Measurements from ENCODE around the gene FAAH. TPM values are rescaled to one million over a fixed set of nuclear protein-coding genes. Genes with fewer than 3 reads are reported as not detected.

Gene FAAH
- total RNA-seq, 1 experiment from 2014 or later, result 24.8 TPM

DNA sequence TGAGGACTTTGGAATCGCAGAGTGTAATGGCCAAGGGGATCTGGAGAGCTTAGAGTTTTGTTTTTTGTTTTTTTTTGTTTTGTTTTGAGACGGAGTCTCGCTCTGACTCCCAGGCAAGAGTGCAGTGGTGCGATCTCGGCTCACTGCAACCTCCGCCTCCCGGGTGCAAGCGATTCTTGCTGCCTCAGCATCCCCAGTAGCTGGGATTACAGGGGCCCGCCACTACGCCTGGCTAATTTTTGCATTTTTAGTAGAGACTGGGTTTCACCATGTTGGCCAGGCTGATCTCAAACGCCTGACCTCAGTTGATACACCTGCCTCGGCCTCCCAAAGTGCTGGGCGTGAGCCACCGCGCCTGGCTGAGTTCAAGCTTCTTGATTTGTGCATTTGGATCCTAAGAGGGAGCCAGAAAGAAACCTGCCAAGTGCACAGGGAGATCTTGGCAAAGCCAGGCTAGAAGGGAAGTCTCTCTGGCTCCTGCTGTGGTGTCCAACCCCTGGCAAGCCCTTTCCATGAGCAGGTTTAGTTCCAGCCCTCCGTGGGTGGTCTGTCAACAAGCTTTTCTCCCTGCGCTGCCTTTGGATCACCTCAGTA lies 852 bp downstream of the FAAH start (continued):
- TF ChIP-seq SRF (IDR thresholded peaks at IDR 0.05; ENCODE audit: low read depth), result no peak
- TF ChIP-seq EZH2 (IDR thresholded peaks at IDR 0.05), result no peak
- TF ChIP-seq, protein P1, sequence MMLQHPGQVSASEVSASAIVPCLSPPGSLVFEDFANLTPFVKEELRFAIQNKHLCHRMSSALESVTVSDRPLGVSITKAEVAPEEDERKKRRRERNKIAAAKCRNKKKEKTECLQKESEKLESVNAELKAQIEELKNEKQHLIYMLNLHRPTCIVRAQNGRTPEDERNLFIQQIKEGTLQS (IDR thresholded peaks at IDR 0.05), result no peak
- no peak for TF ChIP-seq CEBPB (IDR thresholded peaks at IDR 0.05; ENCODE audit: low read depth)

DNA sequence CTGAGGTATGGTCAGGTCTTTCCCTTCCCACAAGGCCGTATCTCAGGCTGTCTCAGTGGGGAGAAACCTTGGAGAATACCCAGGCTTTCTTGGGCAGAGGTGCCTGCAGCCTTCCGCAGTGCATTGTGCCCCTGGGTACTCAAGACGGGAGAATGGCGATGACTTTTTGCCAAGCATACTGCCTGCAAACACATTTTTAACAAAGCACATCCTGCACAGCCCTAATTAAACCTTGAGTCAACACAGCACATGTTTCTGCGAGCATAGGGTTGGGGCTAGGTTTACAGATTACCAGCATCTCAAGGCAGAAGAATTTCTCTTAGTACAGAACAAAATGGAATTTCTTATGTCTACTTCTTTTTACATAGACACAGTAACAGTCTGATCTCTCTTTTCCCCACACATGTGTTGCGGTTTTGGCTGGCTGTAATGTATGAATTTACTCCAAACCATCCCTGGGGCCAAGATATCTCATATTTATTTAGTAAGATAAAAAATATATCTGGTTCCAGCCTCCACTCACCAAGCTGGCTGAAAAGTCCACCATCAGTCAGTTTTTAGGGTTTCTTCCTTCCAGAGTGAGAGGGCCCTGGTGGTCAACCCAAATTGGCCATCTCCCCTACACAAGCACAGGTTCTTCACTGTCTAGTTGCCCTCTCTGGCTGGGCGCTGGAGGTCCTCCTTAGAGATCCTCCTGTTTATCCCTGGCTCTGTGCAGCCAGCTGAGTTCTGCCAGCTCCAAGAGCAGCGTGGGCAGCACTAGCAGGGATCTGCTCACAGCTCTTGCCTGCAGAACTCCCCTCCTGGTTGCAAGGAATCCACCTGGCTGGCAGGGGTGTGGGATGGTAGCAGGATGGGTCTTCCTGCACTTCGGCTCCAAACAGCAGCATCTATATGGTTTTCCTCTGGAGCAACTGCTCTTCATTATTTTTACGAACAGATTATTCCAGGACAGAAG lies 2.6 kb downstream of the FAAH start:
- Histone ChIP-seq H2AFZ (ENCODE audit: low read depth, low read length, poor library complexity, severe bottlenecking) (no peak overlapping the region), H3K27me3 (ENCODE audit: insufficient read depth, low read length) (no peaks in the 10 kb centered on the region), H3K4me2 (ENCODE audit: low read length) (no peak overlapping the region), H3K4me1 (ENCODE audit: control insufficient read depth in 1 of 2, insufficient read depth in 2 of 2, low read length in 2 of 2) (peaks cover 10 to 25% of the 10 kb centered on the region in 2 experiments; a peak in 3 of 4 replicates), H3K79me2 (ENCODE audit: insufficient read depth, low read length) (no peaks in the 10 kb centered on the region), H4K20me1 (ENCODE audit: insufficient read depth) (no peaks in the 10 kb centered on the region), H3K36me3 (ENCODE audit: control insufficient read depth in 1 of 2, insufficient read depth in 2 of 2, low read length in 2 of 2) (no peaks in the 10 kb centered on the region), H3K9me2 (ENCODE audit: insufficient read depth) (no peaks in the 10 kb centered on the region), H3K27ac (ENCODE audit: low read depth, low read length) (no peak overlapping the region), H3K9me3 (ENCODE audit: control insufficient read depth in 1 of 2, insufficient read depth in 1 of 2, low read depth in 1 of 2, low read length in 2 of 2) (peaks cover 0 to 11% of the 10 kb centered on the region in 2 experiments; a peak in 1 of 4 replicates), H3K4me3 (replicated peaks in 1 of 2; ENCODE audit: low read depth in 1 of 2, low read length in 2 of 2) (no peak overlapping the region), H3K9ac (ENCODE audit: low read length) (no peak overlapping the region)
- DNase-seq (ENCODE audit: low read depth, low spot score), result no peak
- intact Hi-C loops (cut with micrococcal nuclease), result no loop called here
- ChIA-PET RAD21 (ENCODE audit: low non-redundant PET in 1 of 2, low total read pairs in 2 of 2, uncharacterized antibody in 2 of 2, unreplicated experiment in 2 of 2) (no interaction called here), POLR2A (no interaction called here), CTCF (no interaction called here)
- ATAC-seq, result no peak
- BruUV-seq (replicated peaks), result no TSS peak
- TF ChIP-seq, protein P2, sequence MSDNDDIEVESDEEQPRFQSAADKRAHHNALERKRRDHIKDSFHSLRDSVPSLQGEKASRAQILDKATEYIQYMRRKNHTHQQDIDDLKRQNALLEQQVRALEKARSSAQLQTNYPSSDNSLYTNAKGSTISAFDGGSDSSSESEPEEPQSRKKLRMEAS (IDR thresholded peaks at IDR 0.05), result no peak
- TF ChIP-seq JUND (IDR thresholded peaks at IDR 0.05) (no peak), SRF (IDR thresholded peaks at IDR 0.05; ENCODE audit: low read depth) (no peak), ZFX (IDR thresholded peaks at IDR 0.05) (no peak), CEBPB (IDR thresholded peaks at IDR 0.05; ENCODE audit: low read depth) (no peak), EZH2phosphoT487 (IDR thresholded peaks at IDR 0.05; ENCODE audit: borderline replicate concordance) (no peak), YY1 (IDR thresholded peaks at IDR 0.05; ENCODE audit: extremely low read depth, insufficient replicate concordance, low read depth, low read length) (no peak), ELF1 (IDR thresholded peaks at IDR 0.05; ENCODE audit: borderline replicate concordance, low read depth) (no peak), CBX3 (IDR thresholded peaks at IDR 0.05; ENCODE audit: low read depth) (no peak), EZH2 (IDR thresholded peaks at IDR 0.05) (no peak), TCF7L2 (IDR thresholded peaks at IDR 0.05; ENCODE audit: borderline replicate concordance, extremely low read depth, insufficient read depth, insufficient read length) (no peak), SP1 (IDR thresholded peaks at IDR 0.05; ENCODE audit: low read depth) (no peak)
- TF ChIP-seq, protein P1 (IDR thresholded peaks at IDR 0.05), result no peak
- TF ChIP-seq, protein P3, sequence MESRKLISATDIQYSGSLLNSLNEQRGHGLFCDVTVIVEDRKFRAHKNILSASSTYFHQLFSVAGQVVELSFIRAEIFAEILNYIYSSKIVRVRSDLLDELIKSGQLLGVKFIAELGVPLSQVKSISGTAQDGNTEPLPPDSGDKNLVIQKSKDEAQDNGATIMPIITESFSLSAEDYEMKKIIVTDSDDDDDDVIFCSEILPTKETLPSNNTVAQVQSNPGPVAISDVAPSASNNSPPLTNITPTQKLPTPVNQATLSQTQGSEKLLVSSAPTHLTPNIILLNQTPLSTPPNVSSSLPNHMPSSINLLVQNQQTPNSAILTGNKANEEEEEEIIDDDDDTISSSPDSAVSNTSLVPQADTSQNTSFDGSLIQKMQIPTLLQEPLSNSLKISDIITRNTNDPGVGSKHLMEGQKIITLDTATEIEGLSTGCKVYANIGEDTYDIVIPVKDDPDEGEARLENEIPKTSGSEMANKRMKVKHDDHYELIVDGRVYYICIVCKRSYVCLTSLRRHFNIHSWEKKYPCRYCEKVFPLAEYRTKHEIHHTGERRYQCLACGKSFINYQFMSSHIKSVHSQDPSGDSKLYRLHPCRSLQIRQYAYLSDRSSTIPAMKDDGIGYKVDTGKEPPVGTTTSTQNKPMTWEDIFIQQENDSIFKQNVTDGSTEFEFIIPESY (IDR thresholded peaks at IDR 0.05; ENCODE audit: extremely low read depth, insufficient replicate concordance, low read length), result no peak
- TF ChIP-seq, protein P4, sequence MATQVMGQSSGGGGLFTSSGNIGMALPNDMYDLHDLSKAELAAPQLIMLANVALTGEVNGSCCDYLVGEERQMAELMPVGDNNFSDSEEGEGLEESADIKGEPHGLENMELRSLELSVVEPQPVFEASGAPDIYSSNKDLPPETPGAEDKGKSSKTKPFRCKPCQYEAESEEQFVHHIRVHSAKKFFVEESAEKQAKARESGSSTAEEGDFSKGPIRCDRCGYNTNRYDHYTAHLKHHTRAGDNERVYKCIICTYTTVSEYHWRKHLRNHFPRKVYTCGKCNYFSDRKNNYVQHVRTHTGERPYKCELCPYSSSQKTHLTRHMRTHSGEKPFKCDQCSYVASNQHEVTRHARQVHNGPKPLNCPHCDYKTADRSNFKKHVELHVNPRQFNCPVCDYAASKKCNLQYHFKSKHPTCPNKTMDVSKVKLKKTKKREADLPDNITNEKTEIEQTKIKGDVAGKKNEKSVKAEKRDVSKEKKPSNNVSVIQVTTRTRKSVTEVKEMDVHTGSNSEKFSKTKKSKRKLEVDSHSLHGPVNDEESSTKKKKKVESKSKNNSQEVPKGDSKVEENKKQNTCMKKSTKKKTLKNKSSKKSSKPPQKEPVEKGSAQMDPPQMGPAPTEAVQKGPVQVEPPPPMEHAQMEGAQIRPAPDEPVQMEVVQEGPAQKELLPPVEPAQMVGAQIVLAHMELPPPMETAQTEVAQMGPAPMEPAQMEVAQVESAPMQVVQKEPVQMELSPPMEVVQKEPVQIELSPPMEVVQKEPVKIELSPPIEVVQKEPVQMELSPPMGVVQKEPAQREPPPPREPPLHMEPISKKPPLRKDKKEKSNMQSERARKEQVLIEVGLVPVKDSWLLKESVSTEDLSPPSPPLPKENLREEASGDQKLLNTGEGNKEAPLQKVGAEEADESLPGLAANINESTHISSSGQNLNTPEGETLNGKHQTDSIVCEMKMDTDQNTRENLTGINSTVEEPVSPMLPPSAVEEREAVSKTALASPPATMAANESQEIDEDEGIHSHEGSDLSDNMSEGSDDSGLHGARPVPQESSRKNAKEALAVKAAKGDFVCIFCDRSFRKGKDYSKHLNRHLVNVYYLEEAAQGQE (IDR thresholded peaks at IDR 0.05; ENCODE audit: low read depth), result no peak
